ENCODE results near the gene ACADL. TPM values are rescaled to one million over a fixed set of nuclear protein-coding genes. Genes with fewer than 3 reads are reported as not detected.
A peak's percentile ranks its signal among the peaks of the same experiment; 100 is the strongest.
"Not testable (repeated sequence)": the region's sequence is repeated elsewhere in the genome, so short reads cannot be mapped to it uniquely, and the experiment has no call there.

ACADL gene
- total RNA-seq, 1 experiment from 2014 or later: not detected

GRCh38 chr2:210199854-210200253 is 25.4 kb downstream of the ACADL start:
- no peak for DNase-seq (ENCODE audit: low read depth)

GRCh38 chr2:210199186-210199765 is 26.0 kb downstream of the ACADL start:
- DNase-seq (ENCODE audit: low read depth): peak; percentile 22

DNA sequence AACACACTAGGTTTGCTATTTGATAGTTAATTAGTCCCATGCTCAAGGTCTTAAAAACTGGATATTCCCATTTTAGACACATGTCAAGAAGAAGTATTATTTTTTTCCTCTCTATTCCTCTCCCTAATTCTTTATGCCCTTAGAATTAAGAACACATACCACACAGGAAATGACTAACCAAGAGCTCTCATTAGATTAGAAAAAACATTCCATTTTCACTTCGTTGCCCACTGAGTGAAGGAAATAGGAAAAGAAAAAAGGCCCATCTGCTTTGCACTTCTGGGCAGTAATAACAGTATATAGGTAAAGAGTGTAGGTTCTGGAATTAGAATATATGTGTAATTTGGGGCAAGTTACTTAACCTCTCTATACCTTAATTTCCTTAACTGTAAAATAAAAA is 26.9 kb downstream of the ACADL start:
- peak; percentile 47 for DNase-seq (ENCODE audit: low read depth)

GRCh38 chr2:210197720-210198119 is 27.5 kb downstream of the ACADL start:
- DNase-seq (ENCODE audit: low read depth): no peak

DNA sequence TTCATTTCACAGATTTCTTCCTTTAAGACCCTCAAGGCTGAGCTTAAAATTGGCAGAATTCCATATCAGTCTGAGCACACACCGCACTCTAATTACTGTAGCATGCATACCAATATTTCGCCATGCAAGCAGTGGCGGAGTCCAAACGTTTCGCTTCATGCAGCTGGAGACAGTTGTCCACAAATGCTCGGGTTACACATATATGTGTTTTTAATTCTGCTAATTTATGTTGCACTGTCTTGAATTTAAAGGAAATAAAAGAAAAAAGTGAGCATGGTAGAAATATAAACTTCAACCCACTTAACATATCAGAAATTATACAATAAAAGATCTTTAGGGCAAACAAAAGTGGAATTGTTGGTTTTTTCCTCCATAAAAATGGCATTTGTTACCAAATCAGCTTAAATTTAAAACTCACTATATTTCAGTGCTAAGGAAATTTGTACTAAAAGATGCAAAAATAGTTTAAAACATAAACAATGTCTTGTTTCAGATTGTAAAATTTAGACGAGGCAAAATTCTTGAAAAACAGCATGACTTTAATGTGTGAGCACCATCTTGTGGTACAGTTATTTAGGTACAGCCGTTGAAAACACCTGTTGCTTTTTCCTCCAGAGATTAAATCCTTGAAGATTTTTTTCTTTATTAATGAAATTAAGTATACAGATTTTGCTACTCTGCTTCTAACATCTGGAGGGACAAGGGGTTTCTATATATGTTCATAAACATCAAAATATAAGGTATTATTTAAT is 30.0 kb downstream of the ACADL start:
- DNase-seq (ENCODE audit: low read depth): peak; percentile 34

GRCh38 chr2:210190345-210190744 is 34.9 kb downstream of the ACADL start:
- DNase-seq (ENCODE audit: low read depth): no peak

- no peak for DNase-seq (ENCODE audit: low read depth)
Observed at GRCh38 chr2:210189452-210190138, 35.7 kb downstream of the ACADL start.

DNA sequence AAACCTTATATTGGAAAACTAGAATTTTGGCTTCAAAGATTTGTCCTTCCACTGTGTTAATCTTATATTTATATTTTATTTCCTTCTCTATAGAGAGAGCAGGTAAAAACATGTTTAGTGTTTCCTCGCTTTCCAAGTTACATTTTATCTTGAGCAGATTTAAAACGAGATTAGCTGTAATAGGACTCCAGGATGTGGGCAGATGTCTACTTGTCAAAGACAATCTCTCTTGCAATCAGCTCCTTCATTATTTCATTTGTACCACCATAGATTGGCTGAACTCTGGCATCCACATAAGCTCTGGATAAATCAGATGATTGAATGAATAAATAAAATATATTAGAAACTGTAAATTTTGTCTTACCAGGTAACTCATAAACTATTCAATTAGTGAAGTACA is 36.5 kb downstream of the ACADL start:
- no peak for DNase-seq (ENCODE audit: low read depth)

DNA sequence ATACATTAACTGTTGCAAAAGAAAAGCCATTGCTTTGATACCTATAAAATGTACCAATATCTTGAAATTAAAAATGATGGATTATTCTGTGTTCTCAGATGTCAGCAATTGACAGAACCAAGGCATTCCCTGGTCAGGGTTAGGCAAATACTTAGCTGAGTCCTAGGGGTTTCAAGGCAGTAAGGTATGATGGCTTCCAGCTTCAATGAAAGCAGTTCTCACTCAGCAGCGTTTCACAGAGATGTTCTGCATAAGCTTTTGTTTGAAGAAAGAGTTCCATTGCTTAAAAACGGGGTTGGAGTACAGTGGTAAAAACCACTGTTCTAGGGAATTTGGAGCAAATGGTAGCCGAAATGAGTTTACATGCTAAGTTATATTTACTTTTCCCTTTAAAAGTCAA is 37.1 kb downstream of the ACADL start:
- DNase-seq (ENCODE audit: low read depth): no peak

DNA sequence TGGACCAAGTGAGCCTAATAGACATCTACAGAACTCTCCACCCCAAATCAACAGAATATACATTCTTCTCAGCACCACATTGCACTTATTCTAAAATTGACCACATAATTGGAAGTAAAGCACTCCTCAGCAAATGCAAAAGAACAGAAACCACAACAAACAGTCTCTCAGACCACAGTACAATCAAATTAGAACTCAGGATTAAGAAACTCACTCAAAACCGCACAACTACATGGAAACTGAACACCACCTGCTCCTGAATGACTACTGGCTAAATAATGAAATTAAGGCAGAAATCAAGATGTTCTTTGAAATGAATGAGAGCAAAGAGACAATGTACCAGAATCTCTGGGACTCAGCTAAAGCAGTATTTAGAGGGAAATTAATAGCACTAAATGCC is 41.3 kb downstream of the ACADL start:
- DNase-seq (ENCODE audit: low read depth): not testable (repeated sequence)

DNA sequence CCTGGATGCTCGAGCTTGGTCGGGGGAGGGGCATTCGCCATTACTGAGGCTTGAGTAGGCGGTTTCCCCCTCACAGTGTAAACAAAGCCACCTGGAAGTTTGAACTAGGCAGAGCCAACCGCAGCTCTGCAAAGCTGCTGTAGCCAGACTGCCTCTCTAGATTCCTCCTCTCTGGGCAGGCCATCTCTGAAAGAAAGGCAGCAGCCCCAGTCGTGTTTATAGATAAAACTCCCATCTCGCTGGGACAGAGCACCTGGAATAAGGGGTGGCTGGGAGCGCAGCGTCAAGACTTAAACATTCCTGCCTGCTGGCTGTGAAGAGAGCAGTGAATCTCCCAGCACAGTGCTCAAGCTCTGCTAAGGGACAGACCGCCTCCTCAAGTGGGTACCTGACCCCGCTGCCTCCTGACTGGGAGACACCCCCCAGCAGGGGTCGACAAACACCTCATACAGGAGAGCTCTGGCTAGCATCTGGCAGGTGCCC is 43.6 kb downstream of the ACADL start:
- DNase-seq (ENCODE audit: low read depth): not testable (repeated sequence)

DNA sequence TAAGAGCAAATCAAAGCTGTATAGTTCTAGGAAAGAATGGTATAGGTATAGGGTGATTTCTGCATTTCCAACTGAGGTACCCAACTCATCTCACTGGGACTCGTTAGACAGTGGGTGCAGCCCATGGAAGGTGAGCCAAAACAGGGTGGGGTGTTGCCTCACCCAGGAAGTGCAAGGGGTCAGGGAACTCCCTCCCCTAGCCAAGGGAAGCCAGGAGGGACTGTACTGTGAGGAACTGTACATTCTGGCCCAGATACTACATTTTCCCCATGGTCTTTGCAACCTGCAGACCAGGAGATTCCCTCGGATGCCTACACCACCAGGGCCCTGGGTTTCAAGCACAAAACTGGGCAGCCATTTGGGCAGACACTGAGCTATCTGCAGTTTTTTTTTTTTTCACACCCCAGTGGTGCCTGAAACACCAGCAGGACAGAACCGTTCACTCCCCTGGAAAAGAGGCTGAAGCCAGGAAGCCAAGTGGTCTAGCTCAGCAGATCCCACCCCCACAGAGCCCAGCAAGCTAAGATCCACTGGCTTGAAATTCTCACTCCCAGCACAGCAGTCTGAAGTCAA is 44.1 kb downstream of the ACADL start:
- not testable (repeated sequence) for DNase-seq (ENCODE audit: low read depth)

DNA sequence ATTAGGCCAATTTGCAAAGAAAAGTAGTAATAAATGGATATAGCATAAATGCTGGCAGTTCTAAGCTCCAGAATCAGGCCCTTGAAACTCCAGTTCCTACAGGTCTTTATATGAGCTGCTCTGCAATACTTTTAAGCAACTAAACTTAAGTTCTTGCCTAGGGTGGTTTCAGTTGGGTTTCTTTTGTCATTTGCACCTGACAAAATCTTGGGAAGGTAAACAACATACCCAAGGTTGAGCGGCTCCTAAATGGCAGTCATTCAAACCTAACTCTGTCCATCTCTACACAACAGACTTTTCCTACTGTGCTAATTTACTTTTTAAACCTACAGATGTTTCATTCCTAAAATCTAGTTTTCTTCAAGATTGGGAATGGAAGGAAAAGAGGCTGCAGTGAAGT is 44.8 kb downstream of the ACADL start:
- DNase-seq (ENCODE audit: low read depth): no peak

DNA sequence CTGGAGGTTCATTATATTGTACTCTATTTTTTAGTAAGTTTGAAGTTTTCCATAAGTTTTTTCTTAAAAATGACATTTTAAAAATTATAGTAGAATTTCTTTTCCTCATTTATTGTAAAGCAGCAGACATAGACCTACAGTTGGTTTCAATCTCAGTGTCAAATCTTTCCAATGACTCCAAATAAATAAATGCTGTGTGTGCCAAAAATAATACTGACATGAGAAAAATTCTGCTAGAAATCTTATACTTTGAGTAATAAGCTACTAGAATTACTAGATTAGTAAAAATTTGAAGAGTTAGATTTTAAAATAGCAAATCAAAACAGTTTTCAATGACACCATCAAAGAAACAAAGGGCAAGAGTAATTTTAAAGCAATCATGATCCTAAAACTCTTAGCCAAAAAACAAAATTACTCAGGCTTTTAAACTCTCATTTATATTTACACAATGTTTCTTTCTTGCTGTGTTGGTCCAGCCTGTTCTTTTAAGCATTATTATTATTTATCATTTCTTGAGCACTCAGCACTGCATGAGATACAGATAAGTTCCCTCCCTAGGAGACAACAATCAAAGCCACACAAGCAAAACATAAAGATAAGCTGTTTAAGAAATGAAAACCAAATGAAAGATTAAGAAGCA is 45.8 kb downstream of the ACADL start:
- DNase-seq (ENCODE audit: low read depth): no peak

DNA sequence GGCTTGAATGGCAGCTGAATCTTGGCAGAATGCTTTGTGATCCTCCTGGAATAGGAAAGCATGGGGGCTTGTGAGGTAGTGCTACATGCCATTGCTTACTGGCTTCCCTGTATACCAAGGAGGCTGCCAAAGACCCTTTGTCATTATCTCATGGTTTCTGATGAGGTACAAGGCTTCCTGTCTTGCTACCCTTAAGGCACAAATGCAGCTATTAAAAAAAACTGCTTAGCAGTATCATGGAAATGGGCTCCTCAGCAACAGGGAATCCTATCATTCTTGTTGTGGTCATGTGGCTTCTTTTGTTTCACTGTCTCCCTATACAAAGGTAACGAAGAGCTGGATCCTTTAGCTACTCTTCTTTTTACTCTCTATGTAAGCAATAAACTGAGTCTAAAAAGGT is 47.5 kb downstream of the ACADL start:
- no peak for DNase-seq (ENCODE audit: low read depth)

- not testable (repeated sequence) for DNase-seq (ENCODE audit: low read depth)
Observed at GRCh38 chr2:210177115-210177514, 48.1 kb downstream of the ACADL start.

GRCh38 chr2:210174086-210174485 is 51.2 kb downstream of the ACADL start:
- DNase-seq (ENCODE audit: low read depth): no peak

DNA sequence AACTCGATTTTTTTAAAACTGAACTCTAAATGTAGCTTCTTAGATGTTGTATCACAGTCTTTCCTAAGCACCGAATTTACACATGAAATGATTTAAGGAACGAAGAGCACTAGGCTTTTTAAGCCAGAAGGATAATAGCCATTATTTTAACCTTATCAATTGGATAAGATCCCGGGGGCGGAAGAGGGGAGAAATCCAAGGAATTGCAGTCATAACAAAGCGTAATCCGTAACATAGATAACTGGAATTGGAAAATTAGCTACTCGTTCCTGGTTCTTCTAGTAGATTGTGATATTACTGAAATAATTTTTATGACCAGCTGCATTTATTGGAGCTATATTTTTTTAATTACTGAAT is 53.0 kb downstream of the ACADL start:
- no peak for DNase-seq (ENCODE audit: low read depth)

- peak; percentile 92 for DNase-seq (ENCODE audit: low read depth)
Observed at GRCh38 chr2:210171309-210172218, 53.7 kb downstream of the ACADL start, which contains the start of gene KANSL1L. Gene KANSL1L (minus strand): TSS chr2:210171409. CDS start chr2:210154582, 16,827 bp downstream.

DNA sequence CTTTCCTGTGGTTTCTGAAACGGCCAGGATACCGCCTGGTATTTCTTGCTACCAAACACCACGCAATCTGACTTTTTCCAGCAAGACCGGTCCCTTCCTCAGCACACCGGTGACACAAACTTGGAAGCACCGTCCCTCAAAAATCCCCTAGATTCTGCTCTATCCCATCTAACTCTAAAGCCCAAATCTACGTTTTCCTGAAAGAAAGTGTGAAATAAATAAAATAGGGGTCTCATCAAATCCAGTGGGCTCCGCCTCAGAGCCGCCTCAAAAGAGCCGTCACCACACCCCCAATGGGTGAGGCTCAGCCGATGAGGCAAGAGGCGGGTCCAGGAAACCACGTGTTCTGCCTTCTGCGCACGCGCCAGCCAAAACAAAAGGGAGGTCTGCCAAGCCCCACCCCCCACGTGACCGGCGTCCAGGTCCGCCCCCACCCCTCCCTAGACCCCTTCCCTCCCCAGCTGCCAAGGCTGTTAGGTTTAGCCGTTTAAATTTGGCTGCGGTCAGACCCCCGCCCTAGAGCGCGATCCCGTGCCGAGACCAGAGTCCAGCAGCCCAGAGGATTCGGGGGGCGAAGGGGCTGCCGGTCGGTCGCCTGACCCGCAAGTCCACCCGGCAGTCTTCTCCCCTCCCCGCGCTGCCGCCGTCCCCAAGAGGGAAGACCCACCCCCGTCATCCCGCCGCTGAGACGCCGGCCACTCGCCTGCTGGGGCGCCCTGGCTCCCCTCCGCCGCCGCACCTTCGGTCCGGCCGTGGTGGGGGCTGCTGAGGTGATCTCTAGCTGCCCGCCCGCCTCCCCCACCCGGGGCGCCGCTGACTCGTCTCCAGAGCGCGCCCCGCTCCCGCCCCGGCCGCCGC is 54.6 kb downstream of the ACADL start:
- peak; percentile 90 for DNase-seq (ENCODE audit: low read depth)
